ENCODE measurements around the gene KIAA1217.

- TF ChIP-seq CTCF (IDR thresholded peaks at IDR 0.05; ENCODE audit: poor library complexity, severe bottlenecking) (no peak), POLR2AphosphoS5 (IDR thresholded peaks at IDR 0.05) (no peak), MXI1 (conservative IDR thresholded peaks at IDR 0.05; ENCODE audit: poor library complexity, severe bottlenecking) (no peak), EP300 (conservative IDR thresholded peaks at IDR 0.05; ENCODE audit: poor library complexity, severe bottlenecking) (no peak), EZH2 (IDR thresholded peaks at IDR 0.05; ENCODE audit: borderline replicate concordance, insufficient read depth, low read length, poor library complexity, severe bottlenecking) (no peak)
Observed at GRCh38 chr10:24215196-24215595, 6.3 kb downstream of the KIAA1217 start.
